ENCODE measurements around the gene PACRG. TPM values are rescaled to one million over a fixed set of nuclear protein-coding genes. Genes with fewer than 3 reads are reported as not detected.

The PACRG gene
- polyA plus RNA-seq, 1 donor from 2014 or later: 16.6 TPM

GRCh38 chr6:163147994-163148393, 420.2 kb downstream of the PACRG start:
- no peak overlapping the region for H3K9ac ChIP-seq (ENCODE audit: low read length)
- H3F3A ChIP-seq (ENCODE audit: insufficient read depth, low read length, poor library complexity, severe bottlenecking): no peaks in the 10 kb centered on the region
- no peaks in the 10 kb centered on the region for H4K20me1 ChIP-seq (ENCODE audit: insufficient read depth)
- no peak overlapping the region for H3K4me2 ChIP-seq (ENCODE audit: low read length)
- no peak overlapping the region for H3K4me3 ChIP-seq (ENCODE audit: low read length)
- H3K27ac ChIP-seq (ENCODE audit: low read length): no peak overlapping the region
- no peaks in the 10 kb centered on the region for H3K36me3 ChIP-seq (ENCODE audit: insufficient read depth, low read length)
- no peak overlapping the region for H2AFZ ChIP-seq (ENCODE audit: low read depth, low read length)
- H3K9me3 ChIP-seq (ENCODE audit: low read length): no peaks in the 10 kb centered on the region
- H3K9me2 ChIP-seq (ENCODE audit: insufficient read depth, low read length): no peaks in the 10 kb centered on the region
- TF ChIP-seq POLR2AphosphoS5 (IDR thresholded peaks at IDR 0.05): no peak
- TF ChIP-seq EZH2 (IDR thresholded peaks at IDR 0.05; ENCODE audit: borderline replicate concordance, insufficient read depth, low read length, poor library complexity, severe bottlenecking): no peak
- TF ChIP-seq, protein P1, sequence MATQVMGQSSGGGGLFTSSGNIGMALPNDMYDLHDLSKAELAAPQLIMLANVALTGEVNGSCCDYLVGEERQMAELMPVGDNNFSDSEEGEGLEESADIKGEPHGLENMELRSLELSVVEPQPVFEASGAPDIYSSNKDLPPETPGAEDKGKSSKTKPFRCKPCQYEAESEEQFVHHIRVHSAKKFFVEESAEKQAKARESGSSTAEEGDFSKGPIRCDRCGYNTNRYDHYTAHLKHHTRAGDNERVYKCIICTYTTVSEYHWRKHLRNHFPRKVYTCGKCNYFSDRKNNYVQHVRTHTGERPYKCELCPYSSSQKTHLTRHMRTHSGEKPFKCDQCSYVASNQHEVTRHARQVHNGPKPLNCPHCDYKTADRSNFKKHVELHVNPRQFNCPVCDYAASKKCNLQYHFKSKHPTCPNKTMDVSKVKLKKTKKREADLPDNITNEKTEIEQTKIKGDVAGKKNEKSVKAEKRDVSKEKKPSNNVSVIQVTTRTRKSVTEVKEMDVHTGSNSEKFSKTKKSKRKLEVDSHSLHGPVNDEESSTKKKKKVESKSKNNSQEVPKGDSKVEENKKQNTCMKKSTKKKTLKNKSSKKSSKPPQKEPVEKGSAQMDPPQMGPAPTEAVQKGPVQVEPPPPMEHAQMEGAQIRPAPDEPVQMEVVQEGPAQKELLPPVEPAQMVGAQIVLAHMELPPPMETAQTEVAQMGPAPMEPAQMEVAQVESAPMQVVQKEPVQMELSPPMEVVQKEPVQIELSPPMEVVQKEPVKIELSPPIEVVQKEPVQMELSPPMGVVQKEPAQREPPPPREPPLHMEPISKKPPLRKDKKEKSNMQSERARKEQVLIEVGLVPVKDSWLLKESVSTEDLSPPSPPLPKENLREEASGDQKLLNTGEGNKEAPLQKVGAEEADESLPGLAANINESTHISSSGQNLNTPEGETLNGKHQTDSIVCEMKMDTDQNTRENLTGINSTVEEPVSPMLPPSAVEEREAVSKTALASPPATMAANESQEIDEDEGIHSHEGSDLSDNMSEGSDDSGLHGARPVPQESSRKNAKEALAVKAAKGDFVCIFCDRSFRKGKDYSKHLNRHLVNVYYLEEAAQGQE (IDR thresholded peaks at IDR 0.05; ENCODE audit: borderline replicate concordance): no peak
- H3K79me2 ChIP-seq (replicated peaks; ENCODE audit: insufficient read depth, low read length): no peaks in the 10 kb centered on the region
- H3K27me3 ChIP-seq (ENCODE audit: insufficient read depth, low read depth, low read length): no peaks in the 10 kb centered on the region

GRCh38 chr6:163148451-163149278, 420.9 kb downstream of the PACRG start:
- no peaks in the 10 kb centered on the region for H3F3A ChIP-seq (ENCODE audit: insufficient read depth, low read length, poor library complexity, severe bottlenecking)
- no peaks in the 10 kb centered on the region for H3K9me3 ChIP-seq (ENCODE audit: low read length)
- no peak overlapping the region for H2AFZ ChIP-seq (ENCODE audit: low read depth, low read length)
- no peak overlapping the region for H3K9ac ChIP-seq (ENCODE audit: low read length)
- H3K36me3 ChIP-seq (ENCODE audit: insufficient read depth, low read length): no peaks in the 10 kb centered on the region
- H4K20me1 ChIP-seq (ENCODE audit: insufficient read depth): no peaks in the 10 kb centered on the region
- H3K4me2 ChIP-seq (ENCODE audit: low read length): no peak overlapping the region
- no peaks in the 10 kb centered on the region for H3K27me3 ChIP-seq (ENCODE audit: insufficient read depth, low read depth, low read length)
- no peaks in the 10 kb centered on the region for H3K79me2 ChIP-seq (replicated peaks; ENCODE audit: insufficient read depth, low read length)
- H3K4me3 ChIP-seq (ENCODE audit: low read length): no peak overlapping the region
- TF ChIP-seq TAF1 (IDR thresholded peaks at IDR 0.05; ENCODE audit: low read depth): no peak
- TF ChIP-seq CTCF (IDR thresholded peaks at IDR 0.05; ENCODE audit: poor library complexity, severe bottlenecking): no peak
- TF ChIP-seq, protein P1 (IDR thresholded peaks at IDR 0.05; ENCODE audit: borderline replicate concordance): no peak
- no peak for TF ChIP-seq EP300 (conservative IDR thresholded peaks at IDR 0.05; ENCODE audit: poor library complexity, severe bottlenecking)
- TF ChIP-seq EZH2 (IDR thresholded peaks at IDR 0.05; ENCODE audit: borderline replicate concordance, insufficient read depth, low read length, poor library complexity, severe bottlenecking): no peak
- TF ChIP-seq RAD21 (conservative IDR thresholded peaks at IDR 0.05): no peak
- H3K27ac ChIP-seq (ENCODE audit: low read length): no peak overlapping the region
- no peaks in the 10 kb centered on the region for H3K9me2 ChIP-seq (ENCODE audit: insufficient read depth, low read length)

All from neural cell (in vitro differentiated cells).